Esophagus (tissue), 2 donors: ENCODE results near the gene COTL1. TPM values are rescaled to one million over a fixed set of nuclear protein-coding genes. Genes with fewer than 3 reads are reported as not detected.
"Not testable (repeated sequence)": the region's sequence is repeated elsewhere in the genome, so short reads cannot be mapped to it uniquely, and the experiment has no call there.

ENCODE experiments used
- H3K27ac ChIP-seq, 2 donors: one replicate each; pipeline ENCODE4 v1.5.1; 2013; ENCODE audit warnings: low read depth in 2 of 2, mild to moderate bottlenecking in 2 of 2, inconsistent platforms in 1 of 2, low read length in 1 of 2, moderate library complexity in 1 of 2
- H3K27me3 ChIP-seq, 2 donors: one replicate each; pipeline ENCODE4 v1.6.1; 2013; ENCODE audit warnings: low read length in 2 of 2, control low read depth in 1 of 2, mild to moderate bottlenecking in 1 of 2; ENCODE audit not compliant: insufficient read depth in 2 of 2, control insufficient read depth in 1 of 2
- H3K36me3 ChIP-seq, 2 donors: one replicate each; pipeline ENCODE4 v1.6.1; 2013; ENCODE audit warnings: low read length in 1 of 2; ENCODE audit not compliant: control insufficient read depth in 2 of 2, insufficient read depth in 2 of 2
- H3K4me1 ChIP-seq, 2 donors: one replicate each; pipeline ENCODE4 v1.6.1; 2013; ENCODE audit warnings: low read length in 1 of 2; ENCODE audit not compliant: control insufficient read depth in 2 of 2, insufficient read depth in 2 of 2
- H3K4me3 ChIP-seq, 2 donors: one replicate each; pipeline ENCODE4 v1.5.1; 2013; ENCODE audit warnings: low read length in 2 of 2, mild to moderate bottlenecking in 2 of 2, low read depth in 1 of 2, moderate library complexity in 1 of 2
- H3K9me3 ChIP-seq, 2 donors: one replicate each; pipeline ENCODE4 v1.6.1; 2013; ENCODE audit warnings: mild to moderate bottlenecking in 2 of 2, low read depth in 1 of 2, low read length in 1 of 2, moderate library complexity in 1 of 2; ENCODE audit not compliant: control insufficient read depth in 2 of 2, insufficient read depth in 1 of 2
- WGBS, 2 donors: extraction: QIAGEN DNeasy Blood & Tissue Kit; methylation state at CpG; one replicate each; pipeline ENCODE4 v1.1.7; 2013; 5-methylcytosine and 5-hydroxymethylcytosine counted together
- polyA plus RNA-seq, 2 donors: library from polyadenylated mRNA; stranded (reverse); fragments of 200-250 nt; gene quantifications; one replicate each; pipeline ENCODE4 v1.2.3, GENCODE V29; 2013
- donor health status: healthy with polysubstance abuse.
- donor health status: Bipolar disorder and iron deficiency.

Gene COTL1
- polyA plus RNA-seq, 2 donors: 7.2 to 16.6 TPM

DNA sequence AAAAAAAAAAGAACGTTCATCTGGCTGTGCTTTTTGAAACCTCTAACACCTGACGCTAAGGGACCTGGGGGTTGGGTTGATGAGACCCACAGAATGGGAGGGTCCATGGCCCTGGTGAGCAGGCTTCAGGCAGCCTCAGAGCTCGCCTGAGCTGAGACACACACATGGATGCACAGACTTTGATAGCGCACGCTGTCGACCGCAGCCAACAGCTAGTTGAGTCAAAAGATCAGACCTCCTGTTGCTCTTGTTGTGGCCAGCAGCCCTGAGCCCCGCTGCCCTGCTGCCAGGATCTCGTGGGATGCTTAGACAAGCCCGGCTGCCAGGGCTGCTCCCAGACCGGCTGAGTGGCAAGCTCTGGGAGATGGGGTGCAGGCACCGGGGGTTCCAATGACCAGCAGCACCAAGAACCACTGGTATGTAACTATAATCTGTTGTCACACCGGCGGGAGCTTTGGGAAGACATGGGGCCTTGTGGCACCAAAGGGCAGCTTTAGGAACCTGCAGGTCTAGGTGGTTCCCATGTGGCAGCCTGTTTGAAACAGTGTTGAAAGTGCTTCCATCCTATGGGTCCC, 93.4 kb downstream of the COTL1 start:
- 82 to 90% methylated on average over 14 of the region's 14 CpGs for whole genome bisulfite sequencing, 2 donors
- Histone ChIP-seq H3K36me3 (no peaks in the 10 kb centered on the region), H3K27ac (no peak overlapping the region), H3K4me1 (peaks cover 0 to 9% of the 10 kb centered on the region in 2 donors), H3K27me3 (no peaks in the 10 kb centered on the region), H3K4me3 (no peak overlapping the region), H3K9me3 (no peaks in the 10 kb centered on the region)

DNA sequence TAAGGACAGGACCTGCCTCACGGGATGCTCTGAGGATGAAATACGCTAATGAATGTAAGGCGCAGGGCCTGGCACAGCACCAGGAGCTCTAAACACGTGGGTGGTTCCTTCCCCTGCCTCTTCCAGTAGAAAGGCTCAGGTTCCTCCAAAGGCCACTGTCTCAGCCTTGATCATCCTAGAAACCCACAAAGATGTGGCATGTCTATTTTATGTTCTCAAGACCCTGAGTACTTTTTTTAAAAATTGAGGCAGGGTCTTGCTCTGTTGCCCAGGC, 96.4 kb downstream of the COTL1 start:
- Histone ChIP-seq H3K36me3 (no peaks in the 10 kb centered on the region), H3K9me3 (no peaks in the 10 kb centered on the region), H3K27ac (no peak overlapping the region), H3K4me3 (no peak overlapping the region), H3K27me3 (no peaks in the 10 kb centered on the region), H3K4me1 (no peaks in the 10 kb centered on the region)
- WGBS, 2 donors: 38 to 58% methylated on average over 4 of the region's 4 CpGs

DNA sequence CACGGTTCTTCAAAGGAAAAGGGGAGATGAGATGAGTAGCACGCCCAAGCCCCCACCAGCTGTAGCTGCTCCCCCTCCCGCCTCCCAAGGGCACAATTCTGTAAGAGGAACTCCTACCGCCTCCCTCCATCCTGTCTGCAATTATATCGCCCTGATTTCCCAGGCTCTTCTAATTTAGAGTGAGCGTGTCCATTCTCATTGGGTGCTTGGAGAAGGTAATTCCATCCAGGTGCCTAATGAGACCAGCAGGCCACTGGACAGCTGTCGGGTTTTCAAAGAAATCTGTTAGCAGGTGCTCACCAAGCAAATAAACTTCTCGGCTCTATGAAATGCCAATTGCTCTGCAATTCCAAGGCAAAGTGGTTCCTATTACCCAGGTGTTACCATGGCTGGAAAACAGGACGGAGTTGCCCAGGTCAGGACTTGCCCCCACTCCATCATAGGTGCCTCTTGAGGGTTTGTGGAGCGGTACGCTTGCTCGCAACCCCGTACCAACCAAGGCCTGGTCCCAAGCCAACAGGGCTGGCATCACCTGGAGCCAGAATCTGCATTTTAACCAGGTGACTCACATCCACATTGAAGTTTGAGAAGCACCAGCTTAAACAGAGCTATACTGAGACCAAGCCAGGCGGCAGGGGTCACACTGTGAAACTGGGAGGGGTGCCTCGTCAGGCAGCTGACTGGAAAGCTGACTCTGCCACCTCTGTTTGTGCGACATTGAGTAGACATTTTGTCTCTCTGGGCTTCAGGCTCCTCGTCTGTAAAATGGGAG, 97.0 kb downstream of the COTL1 start:
- no peak overlapping the region for H3K4me3 ChIP-seq
- no peaks in the 10 kb centered on the region for H3K36me3 ChIP-seq
- WGBS, 2 donors: 53 to 60% methylated on average over 17 of the region's 17 CpGs
- no peaks in the 10 kb centered on the region for H3K9me3 ChIP-seq
- H3K27ac ChIP-seq: no peak overlapping the region
- H3K4me1 ChIP-seq: no peaks in the 10 kb centered on the region
- no peaks in the 10 kb centered on the region for H3K27me3 ChIP-seq

DNA sequence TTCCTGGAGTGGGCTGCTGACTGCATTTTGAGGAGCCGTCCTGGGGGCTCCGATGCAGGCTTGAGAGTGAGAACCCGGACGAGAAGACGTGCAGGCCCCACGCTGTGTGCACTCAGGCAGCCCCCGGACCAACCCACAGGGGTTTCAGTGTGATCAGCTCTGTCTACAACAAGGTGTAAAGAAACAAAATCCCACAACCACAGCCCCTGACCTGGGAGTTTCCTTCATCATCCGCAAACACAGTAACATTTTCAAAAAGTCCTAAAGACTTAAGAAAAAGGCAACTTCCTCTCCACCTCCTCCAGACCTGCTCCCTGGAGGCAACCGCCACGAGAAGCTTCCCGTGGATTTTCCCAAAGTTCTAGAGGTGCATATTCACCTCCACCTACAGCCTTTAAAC, 98.0 kb downstream of the COTL1 start:
- WGBS, 2 donors: 73 to 78% methylated on average over 11 of the region's 11 CpGs
- Histone ChIP-seq H3K27me3 (no peaks in the 10 kb centered on the region), H3K27ac (no peak overlapping the region), H3K9me3 (no peaks in the 10 kb centered on the region), H3K36me3 (no peaks in the 10 kb centered on the region), H3K4me3 (no peak overlapping the region), H3K4me1 (no peaks in the 10 kb centered on the region)

DNA sequence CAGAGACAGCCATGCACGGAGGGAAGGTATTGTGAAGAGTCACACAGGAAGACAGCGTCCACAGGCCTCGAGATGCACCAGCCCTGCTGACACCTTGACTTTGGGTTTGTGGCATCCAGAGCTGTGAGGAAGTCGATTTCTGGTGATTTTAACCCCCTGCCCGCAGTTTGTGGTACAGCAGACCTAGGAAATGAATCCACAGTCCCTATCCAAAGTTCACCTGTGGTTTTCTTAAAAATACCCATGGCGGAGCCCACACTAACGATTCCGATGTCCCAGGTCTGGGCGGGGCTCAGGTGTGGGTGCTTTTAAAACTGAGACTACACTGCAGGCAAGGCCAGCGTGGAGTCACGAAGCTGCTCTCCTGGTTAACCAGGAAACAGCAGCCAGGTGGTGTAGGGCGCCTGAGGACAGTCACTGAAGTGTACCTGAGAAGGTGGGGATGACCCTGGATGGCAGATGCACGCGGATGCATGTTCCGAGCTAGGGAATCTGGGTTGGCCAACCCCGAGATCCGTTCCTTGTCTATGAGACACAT, 99.0 kb downstream of the COTL1 start:
- Histone ChIP-seq H3K36me3 (no peaks in the 10 kb centered on the region), H3K27me3 (no peaks in the 10 kb centered on the region), H3K9me3 (no peaks in the 10 kb centered on the region), H3K4me3 (no peak overlapping the region), H3K4me1 (no peaks in the 10 kb centered on the region), H3K27ac (no peak overlapping the region)
- WGBS, 2 donors: 70 to 83% methylated on average over 17 of the region's 17 CpGs

DNA sequence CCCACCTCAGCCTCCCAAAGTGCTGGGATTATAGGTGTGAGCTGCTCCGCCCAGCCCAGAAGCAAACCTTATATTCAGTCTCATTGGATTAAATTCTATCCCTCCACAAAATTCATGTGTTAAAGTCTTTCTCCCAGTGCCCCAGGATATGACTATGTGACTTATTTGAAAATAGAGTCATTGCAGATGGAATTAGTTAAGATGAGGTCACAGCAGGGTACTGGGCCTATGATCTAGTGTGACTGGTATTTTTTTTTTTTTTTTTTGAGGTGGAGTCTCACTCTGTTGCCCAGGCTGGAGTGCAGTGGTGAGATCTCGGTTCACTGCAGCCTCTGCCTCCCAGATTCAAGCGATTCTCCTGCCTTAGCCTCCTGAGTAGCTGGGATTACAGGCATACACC, 99.7 kb downstream of the COTL1 start:
- not testable (repeated sequence) for H3K9me3 ChIP-seq

DNA sequence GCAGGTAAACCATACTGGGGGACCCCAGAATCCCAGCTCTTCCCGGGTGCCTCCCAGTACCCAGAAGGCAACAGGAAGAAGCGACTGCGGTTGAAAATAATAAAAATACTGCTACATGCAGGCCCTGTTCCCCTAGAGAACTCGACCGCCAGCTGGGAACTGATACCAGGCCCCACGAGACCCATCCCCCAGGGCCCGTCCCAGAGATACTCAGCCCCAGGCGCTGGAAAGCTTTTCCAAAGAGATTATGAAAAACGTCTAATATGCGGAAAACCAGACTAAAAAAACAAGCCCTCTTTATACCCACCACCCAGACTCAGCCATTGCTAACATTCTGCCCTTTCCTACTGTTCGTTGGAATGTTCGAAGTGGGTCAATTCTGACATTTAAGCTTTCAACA, 100.5 kb downstream of the COTL1 start:
- Histone ChIP-seq H3K4me3 (no peak overlapping the region), H3K4me1 (no peaks in the 10 kb centered on the region), H3K36me3 (no peaks in the 10 kb centered on the region), H3K27me3 (no peaks in the 10 kb centered on the region), H3K27ac (no peak overlapping the region), H3K9me3 (no peaks in the 10 kb centered on the region)
- 87 to 88% methylated on average over 12 of the region's 12 CpGs for WGBS, 2 donors

More for the DNA sequence above, 99.7 kb downstream of the COTL1 start:
- not testable (repeated sequence) for H3K27me3 ChIP-seq, H3K4me1 ChIP-seq, H3K27ac ChIP-seq, H3K4me3 ChIP-seq, H3K36me3 ChIP-seq
- WGBS, 2 donors: 87 to 92% methylated on average over 3 of the region's 3 CpGs

Other genes with a start within 250 kb of the COTL1 start
- 1 to 10 TPM; 1.1 to 2.2 TPM for gene ATP2C2, start 249.5 kb downstream of the COTL1 start, polyA plus RNA-seq
- gene MEAK7, start 113.4 kb downstream of the COTL1 start, polyA plus RNA-seq: 10 to 100 TPM in 1 of 2 donors, 1 to 10 TPM in 1; 9.5 to 13.8 TPM
- gene KLHL36, start 30.4 kb upstream of the COTL1 start, polyA plus RNA-seq: 10 to 100 TPM; 15.9 to 16.1 TPM
- 10 to 100 TPM; 17.1 to 25.9 TPM for gene USP10, start 81.9 kb upstream of the COTL1 start, polyA plus RNA-seq
- gene CRISPLD2, start 201.9 kb upstream of the COTL1 start, polyA plus RNA-seq: 1 to 10 TPM; 3.7 to 8.8 TPM